Stimulated activated CD8-positive, alpha-beta memory T cell treated with anti-CD3 and anti-CD28 coated beads, Interleukin-2, amount 100 ng/mL, for 1 hour (primary cell): Measurements from ENCODE around the gene CER1.

Experiments
- DNase-seq, 2 donors: peaks; one replicate each; pipeline ENCODE4 v3.0.0-alpha.2; 2020; ENCODE audit warnings: low read depth in 2 of 2

CER1 gene, protein sequence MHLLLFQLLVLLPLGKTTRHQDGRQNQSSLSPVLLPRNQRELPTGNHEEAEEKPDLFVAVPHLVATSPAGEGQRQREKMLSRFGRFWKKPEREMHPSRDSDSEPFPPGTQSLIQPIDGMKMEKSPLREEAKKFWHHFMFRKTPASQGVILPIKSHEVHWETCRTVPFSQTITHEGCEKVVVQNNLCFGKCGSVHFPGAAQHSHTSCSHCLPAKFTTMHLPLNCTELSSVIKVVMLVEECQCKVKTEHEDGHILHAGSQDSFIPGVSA

DNA sequence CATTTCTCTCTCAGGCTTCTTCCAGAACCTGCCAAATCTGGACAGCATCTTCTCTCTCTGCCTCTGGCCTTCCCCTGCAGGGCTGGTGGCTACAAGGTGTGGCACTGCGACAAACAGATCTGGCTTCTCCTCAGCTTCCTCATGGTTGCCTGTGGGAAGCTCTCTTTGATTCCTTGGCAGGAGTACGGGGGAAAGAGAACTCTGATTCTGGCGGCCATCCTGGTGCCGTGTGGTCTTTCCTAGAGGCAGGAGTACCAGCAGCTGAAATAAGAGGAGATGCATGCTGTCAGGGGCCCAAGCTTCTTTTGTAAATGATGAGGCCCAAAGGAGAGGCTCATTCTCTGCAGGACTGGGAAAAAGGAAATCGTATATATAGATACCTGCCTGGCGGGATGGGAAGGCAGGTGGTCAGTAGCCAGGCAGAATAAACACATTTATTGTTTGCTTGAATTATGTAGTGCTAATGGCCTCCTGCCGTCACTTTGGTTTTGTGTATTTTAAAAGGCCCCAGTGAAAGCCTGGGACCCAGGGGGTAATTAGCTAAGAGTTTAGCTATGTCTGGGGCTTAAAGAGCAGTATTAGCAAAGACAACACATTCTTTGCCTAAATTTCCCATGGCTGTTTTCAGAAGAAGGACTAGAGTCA lies at the start of gene CER1:
CER1 (minus strand) TSS at position 343 of the 645 bp plus-strand sequence; CDS start at position 282, 61 bp downstream.
- DNase-seq: no peak

DNA sequence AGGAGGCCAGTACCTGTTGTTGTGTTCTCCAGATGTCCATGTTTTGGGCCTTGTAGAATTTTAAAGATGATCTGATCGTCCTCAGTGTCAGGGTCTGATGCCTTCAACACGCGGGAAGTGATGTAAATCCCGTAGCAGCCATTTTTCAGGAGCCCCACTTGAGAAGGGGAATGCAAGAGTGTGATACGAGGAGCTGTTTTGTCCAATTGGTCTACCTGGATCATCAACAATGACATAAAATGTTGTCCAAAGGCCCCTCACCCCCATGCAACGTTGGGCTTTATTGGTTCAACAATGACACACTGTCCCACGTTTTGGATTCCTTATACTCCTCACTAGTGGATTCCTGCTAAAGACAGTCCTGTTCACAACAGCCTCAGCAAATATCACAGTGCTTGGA lies 48.1 kb upstream of the CER1 start:
- DNase-seq: no peak

DNA sequence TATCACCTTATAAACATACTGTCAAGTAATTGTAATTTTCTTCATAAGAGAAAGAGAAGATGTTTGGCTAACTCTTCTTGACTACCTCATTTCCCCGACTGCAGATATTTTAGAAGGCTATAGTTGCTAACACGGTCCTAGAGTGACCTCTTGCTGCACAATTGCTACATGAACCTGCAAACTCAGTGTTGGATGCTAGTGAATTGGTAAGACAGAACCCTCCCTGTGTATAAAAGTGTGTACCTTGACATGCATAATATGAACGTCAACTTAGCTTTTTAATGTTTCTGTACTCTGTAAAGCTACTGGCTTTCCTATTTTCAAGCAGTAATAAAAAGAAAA lies 46.7 kb upstream of the CER1 start:
- DNase-seq: no peak

DNA sequence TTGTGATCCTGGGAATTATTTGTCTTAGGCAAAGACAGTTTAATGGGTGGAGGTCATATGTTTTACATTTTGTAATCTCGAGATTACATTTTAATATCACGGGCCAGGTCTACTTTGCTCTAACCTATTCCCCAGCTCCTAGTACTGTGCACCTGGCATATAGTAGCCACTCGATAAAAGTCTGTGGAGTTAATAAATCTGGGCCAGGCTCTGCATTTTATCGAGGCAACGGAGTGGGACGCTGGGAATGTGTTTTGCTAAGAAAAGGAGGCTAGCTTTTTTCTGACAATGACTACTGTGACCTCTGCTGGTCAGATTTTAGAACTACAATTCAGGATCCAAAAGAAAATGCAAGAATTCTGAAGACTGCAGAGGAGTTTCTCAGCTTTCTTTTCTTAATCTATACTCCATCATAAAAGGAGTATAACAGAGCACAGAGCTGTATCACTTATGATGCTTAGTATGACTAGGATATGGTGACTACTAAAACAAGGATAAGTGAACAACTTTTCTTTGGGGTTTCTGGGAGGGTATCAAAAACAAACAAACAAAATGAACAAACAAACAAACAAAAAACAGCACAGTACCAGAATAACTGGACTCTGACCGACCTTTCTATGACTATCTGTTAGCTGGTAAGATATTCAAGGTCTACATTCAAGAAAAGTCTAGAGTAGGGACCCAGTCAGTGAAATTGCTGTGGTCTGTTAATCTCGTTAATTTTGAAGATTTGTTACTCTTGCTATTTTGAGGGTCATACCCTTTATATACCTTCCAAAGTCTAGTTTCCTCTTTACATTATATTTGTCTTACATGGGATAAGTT lies 46.1 kb upstream of the CER1 start:
- DNase-seq: no peak

DNA sequence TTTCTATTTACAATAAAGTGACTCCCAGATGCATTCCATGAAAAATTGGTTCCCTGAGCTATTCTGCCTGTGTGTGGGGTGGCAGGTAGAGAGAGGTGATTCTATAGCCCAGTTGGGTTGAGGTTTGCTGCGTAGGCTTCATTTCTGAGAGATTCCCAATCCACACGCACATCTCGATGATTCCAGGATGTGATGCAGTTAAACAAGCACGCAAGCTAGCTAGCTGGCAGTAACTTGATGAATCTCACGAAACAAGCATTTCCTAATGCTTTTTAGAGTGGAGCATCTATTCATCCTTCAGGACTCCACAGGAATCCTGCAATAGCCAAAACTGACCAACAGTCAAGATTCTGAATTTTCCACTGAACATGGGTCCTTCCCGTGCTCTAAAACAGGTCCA lies 43.8 kb upstream of the CER1 start:
- DNase-seq: no peak

DNA sequence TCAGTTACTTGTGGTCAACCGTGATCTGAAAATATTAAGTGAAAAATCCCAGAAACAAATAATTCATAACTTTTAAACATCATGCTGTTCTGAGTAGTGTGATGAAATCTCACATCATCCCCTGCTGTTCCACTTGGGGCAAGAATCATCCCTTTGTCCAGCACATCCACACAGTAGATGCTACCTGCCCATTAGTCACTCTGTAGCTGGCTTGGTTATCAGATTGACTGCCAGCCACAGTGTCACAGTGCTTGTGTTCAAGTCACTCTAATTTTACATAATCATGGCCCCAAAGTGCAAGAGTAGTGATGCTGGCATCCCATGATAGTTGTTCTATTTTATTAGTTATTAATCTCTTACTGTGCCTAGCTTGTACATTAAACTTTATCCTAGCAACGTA lies 39.1 kb upstream of the CER1 start:
- no peak for DNase-seq

DNA sequence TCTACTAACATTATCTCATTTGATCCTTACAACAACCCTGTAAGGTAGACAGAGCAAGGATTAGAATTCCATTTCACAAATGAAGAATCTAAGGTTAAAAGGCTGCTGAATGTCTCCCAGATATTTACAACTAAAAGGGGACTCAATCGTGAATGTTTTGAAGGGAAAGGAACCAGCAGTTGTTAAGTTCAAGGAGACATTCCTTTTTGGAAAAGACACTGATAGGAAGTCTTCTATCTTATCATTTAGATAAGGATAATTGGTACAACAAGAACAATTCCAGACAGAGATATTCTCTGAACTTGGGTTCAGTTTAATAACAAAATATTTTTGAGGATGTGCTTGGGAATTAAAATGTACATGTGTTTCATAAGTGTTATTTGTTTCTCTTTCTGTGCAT lies 37.5 kb upstream of the CER1 start:
- DNase-seq: no peak

DNA sequence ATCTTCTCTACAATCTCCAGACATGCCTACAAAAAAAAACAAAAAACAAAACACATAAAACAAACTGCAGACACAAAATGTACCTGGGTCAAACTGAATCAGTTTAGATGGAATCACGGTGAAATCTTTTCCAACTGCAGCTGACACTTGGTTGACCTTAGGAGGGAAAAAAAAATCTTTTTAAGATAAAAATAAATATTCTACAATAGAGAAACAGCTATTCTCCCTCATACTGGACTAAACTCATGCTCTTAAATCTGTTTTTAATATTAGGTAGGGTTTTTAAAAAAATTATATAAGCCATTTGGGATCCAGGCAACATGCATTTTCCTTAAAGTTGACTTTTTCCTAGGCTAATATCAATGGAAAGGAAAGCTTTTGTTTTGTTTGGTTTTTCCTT lies 33.8 kb upstream of the CER1 start:
- no peak for DNase-seq

DNA sequence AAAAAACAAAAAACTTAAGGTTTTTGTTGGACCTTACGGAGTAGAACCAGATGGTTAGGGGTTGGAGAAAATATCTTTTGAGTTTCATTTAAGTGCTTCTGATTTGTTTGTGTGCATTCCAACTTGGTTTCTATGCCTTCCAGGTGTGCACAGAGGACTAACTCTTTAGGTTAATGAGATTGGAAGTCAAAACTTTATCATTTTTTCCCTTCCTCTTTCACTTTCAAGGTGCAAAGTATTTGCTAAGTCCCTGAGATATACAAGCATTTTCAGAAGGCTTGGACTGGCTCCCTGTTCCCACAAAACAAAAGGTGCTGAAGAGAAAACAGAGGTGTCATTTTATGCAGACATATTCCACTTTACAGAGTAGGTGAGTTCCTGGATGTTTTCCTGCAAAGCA lies 30.3 kb upstream of the CER1 start:
- DNase-seq: no peak

DNA sequence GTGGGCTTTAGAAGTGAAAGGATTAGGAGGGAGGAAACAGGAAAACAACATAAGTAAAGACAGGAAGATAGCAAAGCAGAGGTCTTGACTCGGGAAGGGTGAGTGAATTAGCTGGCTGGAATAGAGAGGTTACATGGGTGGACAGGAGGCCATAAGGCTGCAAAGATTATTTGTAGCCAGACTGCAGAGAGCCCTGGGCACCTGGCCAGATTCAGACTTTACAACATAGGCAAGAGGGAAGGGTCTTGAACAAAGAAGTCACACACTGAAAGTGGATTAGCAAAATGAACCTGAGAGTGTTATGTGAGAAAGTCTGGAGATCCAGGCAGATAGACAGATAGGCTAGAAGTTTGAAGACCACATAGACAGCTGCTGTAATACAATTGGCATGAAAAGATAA lies 29.7 kb upstream of the CER1 start:
- DNase-seq: no peak

DNA sequence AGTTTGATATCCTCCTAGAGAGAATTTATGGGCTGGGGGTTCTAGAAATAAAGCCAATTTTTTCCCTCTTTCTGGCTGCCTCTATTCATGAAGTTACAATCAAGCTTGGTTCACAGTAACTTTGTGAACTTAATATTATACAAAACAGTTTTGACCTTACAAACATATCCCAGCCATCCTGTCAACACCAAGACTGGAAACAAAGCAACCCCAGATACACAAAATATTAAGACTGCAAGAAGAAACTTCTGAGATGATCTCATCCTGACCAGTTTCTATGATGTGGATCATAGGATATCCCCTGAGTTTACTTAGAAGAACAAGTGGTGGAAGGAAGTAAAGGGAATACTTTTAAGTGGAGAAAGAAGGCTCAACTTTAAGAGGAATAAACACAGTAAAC lies 28.3 kb upstream of the CER1 start:
- DNase-seq: no peak

DNA sequence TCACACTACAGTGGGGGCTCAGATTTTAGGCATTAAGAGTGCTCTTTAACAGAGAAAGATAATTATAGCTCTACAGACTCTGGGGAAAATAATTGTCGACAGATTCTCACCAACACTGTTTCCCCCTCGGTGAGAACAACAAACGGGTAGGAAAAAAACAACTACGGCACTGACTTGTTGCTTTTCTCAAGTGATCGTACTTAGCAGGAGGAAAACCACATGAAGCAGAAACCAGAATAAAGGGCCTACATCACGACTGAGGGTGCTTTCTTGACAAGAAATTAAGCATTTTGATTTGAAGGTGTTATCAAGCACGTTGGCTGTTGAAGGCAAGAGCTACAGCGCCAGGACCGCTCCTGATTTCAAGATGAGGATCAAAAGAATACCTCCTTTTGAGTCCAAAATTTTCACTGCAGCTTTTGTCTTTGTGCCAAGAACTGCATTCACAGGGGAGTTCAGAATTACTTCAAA lies 27.2 kb upstream of the CER1 start:
- no peak for DNase-seq

DNA sequence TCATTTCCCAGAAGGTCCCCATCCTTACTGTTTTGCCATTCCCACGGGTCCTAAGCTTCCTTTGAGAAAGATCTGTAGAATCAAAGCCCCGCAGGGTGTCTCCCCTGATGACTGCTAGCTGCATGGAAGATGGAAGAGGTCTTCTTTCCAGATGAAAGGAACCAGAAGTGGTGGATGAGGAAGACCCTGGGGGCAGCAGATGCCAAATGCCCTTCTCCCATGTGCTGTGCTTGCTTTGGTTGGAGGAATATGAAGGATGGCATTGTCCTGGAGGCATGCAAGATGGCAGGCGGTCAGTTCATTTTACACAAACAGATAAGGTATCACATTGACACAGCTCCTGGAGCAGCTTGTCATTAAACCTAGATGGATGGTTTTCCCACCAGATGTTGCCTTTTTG lies 25.8 kb upstream of the CER1 start:
- DNase-seq: no peak

DNA sequence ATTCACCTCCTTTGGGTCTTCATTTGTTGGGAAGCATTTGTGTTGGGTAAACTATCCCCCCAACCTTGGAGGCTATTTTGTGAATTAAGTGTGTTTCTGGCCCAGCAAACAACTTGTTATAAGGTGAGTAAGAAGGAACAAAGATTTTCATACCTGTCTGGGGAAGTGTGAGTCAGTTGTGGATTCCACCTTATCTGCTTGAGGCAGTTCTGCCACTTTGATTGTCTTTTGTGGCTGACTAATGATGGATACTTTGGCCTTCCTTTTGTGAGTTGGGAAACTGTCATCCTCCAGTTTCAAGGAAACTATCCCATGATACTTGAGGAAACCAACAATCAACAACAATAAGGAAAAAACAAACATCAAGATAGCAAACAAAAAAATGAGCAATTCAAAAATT lies 24.6 kb upstream of the CER1 start:
- DNase-seq: no peak

DNA sequence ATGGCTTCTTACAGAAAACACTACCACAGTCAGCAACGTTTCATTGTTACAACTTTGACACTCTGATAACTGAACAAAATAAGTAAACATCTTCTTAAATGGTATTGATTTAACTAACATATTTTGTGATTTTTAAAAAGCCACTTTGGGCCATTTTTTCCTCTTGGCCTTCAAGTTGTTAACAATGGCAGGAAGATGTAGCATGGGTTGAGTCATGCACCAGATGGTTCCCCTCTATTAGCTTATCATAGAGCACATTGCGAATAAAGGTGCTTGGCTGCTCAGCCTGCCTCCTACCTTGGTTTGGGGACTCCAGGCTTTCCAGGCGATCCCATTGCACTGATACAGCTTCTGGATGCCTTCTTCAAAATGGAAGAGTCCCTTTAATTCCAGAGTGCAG lies 24.1 kb upstream of the CER1 start:
- no peak for DNase-seq

DNA sequence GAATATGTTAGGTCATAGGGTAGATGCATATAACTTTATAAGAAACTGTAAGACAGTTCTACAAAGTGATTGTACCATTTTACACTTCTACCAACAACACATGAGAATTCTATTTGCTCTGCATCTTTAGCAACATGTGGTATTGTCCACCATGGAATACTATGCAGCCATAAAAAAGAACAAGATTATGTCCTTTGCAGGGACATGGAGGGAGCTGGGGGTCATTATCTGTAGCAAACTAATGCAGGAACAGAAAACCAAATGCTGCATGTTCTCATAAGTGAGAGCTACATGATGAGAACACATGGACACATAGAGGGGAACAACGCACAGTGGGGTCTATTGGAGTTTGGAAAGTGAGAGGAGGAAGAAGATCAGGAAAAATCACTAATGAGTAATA lies 22.2 kb upstream of the CER1 start:
- no peak for DNase-seq

DNA sequence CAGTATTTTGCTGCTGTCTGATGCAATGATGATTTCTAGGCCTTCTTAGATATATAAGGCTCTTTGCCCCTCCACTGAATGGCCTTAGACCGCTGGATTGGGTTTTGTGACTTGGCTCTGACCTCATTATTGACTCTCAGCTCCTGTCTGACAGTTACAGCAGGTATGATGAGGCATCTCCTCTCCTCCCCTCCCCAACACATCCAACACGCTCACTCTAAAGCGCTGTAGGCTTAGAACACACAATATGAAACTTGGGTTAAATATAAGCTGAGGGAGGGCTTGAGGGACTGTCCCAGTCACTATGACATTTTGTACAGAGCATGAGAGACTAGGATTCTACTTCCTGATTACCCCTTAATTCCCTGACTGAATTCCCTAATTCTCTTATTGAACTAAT lies 18.8 kb upstream of the CER1 start:
- DNase-seq: no peak

DNA sequence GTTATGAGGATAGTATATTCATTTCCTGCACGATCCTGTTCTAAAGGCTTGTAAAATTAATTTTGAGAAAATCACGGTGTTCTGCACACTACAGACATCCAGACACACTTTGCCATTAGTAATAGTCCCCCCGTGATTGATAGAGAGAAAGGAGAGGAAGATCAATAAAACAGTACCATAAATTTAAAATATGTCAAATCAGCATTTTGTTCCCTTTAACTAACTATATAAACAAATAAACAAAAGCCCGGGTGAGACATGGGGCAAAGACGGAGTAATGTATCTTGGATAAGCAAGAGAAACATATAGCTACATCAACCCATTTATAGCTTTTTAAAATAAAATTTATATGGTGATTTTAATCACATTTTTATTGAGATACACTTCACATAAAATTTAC lies 10.6 kb upstream of the CER1 start:
- DNase-seq: no peak

DNA sequence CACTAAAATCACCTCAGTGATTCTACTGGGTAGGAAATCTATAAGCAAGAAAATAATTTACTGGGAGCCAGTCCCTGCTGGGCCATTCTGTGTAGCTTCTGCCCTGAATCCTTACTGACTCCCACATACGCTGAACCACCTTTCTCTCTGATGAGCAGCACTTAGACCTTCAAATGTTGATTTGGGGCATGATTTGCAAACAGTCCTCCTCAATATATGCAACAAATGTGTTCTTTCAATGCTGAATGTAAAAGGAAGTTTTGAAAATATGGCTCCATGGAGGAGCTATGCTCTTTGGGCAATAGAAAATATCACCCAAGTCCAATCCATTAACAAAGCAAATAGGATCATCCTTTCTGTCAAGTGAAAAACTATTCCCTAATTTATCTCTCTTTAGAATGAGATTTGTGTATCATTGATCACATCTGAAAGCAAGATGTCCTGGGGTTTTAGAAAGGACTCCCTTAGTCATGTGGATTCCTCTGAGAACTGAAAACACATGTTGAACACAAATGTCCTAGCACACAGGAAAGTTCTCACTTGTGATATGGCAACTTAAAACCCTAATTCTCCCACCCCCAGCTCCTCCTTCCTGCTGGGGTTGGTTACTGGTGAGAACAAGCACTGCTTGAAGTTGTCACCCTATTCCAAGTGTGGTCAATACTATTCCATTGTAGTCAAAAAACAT lies 8.9 kb upstream of the CER1 start:
- DNase-seq: no peak

DNA sequence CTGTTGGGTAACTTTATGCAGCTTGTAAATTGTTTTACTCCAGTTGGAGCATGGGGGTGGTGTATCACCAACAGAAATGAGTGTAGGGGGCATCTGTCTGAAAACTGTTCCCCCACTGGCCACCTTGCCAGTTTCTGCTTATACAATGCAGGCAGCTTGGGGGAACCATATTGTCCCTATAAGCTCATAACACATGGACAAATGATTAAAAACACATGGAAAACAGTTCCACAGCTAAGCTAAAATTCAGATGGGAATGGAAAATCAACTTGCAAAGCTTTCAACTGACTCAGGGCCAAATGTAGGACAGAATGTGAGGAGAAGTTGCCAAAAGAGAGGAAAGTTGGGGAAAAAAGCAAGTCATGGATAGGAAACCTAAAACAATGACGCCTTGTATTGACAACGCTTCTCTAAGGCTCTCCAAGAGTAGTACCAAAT lies 7.9 kb upstream of the CER1 start:
- DNase-seq: no peak

DNA sequence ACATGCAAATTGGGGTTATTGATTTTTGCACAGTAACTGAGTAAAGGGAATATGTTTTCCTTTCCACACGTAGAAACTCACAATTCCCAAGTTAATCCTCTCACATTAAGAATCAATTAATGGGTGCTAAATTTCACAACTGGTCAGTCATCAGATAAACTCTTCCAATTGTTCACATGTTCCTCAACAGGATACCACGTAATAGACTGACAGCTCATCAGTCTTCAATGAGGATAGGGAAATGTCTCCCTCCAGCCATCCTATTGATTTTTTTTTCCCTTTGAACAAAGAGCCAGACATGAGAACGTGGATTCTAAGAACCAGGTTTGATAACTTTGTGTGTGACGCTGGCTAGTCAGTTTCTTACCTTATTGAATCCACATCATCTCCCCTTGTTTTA lies 768 bp upstream of the CER1 start:
- no peak for DNase-seq

DNA sequence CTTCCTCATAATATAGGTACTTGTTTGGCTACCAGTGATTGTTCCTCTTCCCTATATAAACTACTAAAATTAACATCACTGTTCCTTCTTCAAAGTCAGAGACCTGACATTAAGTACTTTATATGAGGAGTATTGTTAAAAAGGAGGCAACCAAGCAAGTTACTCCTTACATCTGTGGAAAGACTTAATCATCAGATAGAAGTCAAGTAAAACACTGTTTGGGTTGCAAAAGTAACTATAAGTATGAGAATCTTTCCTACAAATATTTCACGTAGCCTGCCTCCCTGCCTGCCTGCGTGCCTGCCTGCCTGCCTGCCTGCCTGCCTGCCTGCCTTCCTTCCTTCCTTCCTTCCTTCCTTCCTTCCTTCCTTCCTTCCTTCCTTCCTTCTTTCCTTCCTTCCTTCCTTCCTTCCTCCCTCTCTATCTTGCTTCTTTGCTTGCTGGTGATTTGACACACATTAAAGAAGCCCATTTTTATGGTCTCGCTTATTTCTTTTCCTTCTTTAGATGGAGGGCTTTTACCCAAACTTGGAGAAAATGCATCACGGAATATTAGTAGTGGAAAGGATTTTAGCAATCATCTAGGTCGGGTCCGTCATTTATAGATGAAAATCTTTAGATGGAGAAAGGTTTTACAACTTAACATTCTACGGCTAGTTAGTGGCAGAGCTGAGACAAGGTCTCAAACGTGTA lies 3.2 kb downstream of the CER1 start:
- no peak for DNase-seq
